HCT116 (cell line): ENCODE data around the gene KCNB1. TPM values are rescaled to one million over a fixed set of nuclear protein-coding genes. Genes with fewer than 3 reads are reported as not detected.

Experiments used
- ATAC-seq: fragments of 200-7000 bp; cut with Tn5 transposase; 2 replicates; pipeline ENCODE4 v1.9.1; 2020; ENCODE audit warnings: mild to moderate bottlenecking, moderate library complexity
- BruUV-seq: library from RNA; stranded (reverse); fragments of 400-500 nt; replicated peaks from 2 replicates; lab custom pipeline; 2021; lab: Mats Ljungman, UMichigan
- CTCF ChIA-PET: fragments of 300-600 bp; sonication (Branson Sonifier 250); formaldehyde crosslinking; loops from one replicate; lab custom pipeline; 2021; ENCODE audit warnings: antibody characterized with exemption; lab: Charles Lee
- POLR2A ChIA-PET: fragments of 300-600, 350-600 bp; sonication (Branson Sonifier 250); formaldehyde crosslinking; loops from one replicate; lab custom pipeline; 2021; ENCODE audit warnings: antibody characterized with exemption; lab: Charles Lee
- RAD21 ChIA-PET, 2 experiments: fragments of 300-600 bp; sonication (Branson Sonifier 250); formaldehyde crosslinking; loops; one replicate each; lab custom pipeline; 2023; ENCODE audit warnings: low total read pairs in 2 of 2; ENCODE audit not compliant: uncharacterized antibody in 2 of 2, unreplicated experiment in 2 of 2, low non-redundant PET in 1 of 2; lab: Charles Lee
- DNase-seq: peaks from one replicate; pipeline ENCODE4 v3.0.0-alpha.2; 2010; ENCODE audit warnings: low read depth, low spot score
- H2AFZ ChIP-seq: fragments of 200-600 bp; shearing (Covaris generic), sonication (generic); 2 replicates; pipeline ENCODE4 v1.6.1; 2017; ENCODE audit warnings: low read depth, mixed run types, mixed read lengths, antibody characterized with exemption, low read length; ENCODE audit not compliant: poor library complexity, severe bottlenecking
- H3K27ac ChIP-seq: 2 replicates; pipeline ENCODE4 v1.5.1; 2012; ENCODE audit warnings: low read depth, low read length
- H3K27me3 ChIP-seq: fragments of 200-600 bp; sonication (generic); 2 replicates; pipeline ENCODE4 v1.6.1; 2016; ENCODE audit warnings: mixed run types, low read length, mixed read lengths; ENCODE audit not compliant: insufficient read depth
- H3K36me3 ChIP-seq, 2 experiments: fragments of 200-500 bp in 1 of 2; fragments of 200-600 bp in 1 of 2; sonication (Bioruptor generic) in 1 of 2; sonication (generic) in 1 of 2; 2 replicates each; pipeline versions ENCODE4 v1.5.1 to v1.6.1; 2014 to 2016; ENCODE audit warnings: low read length in 2 of 2, inconsistent platforms in 1 of 2, mixed read lengths in 1 of 2, mixed run types in 1 of 2; ENCODE audit not compliant: insufficient read depth in 2 of 2, control insufficient read depth in 1 of 2
- H3K4me1 ChIP-seq, 2 experiments: fragments of 200-600 bp in 1 of 2; sonication (generic) in 1 of 2; 2 replicates each; pipeline versions ENCODE4 v1.5.1 to v1.6.1; 2012 to 2017; ENCODE audit warnings: low read length in 2 of 2, inconsistent platforms in 1 of 2, mild to moderate bottlenecking in 1 of 2, mixed read lengths in 1 of 2, mixed run types in 1 of 2, moderate library complexity in 1 of 2; ENCODE audit not compliant: insufficient read depth in 2 of 2, control insufficient read depth in 1 of 2
- H3K4me2 ChIP-seq: fragments of 200-600 bp; sonication (generic); 2 replicates; pipeline ENCODE4 v1.6.1; 2017; ENCODE audit warnings: mixed run types, low read length, mixed read lengths
- H3K4me3 ChIP-seq, 2 experiments: fragments of 200-600 bp in 1 of 2; sonication (generic) in 1 of 2; replicated peaks in 1 of 2; 2 replicates each; pipeline ENCODE4 v1.5.1; 2011 to 2016; ENCODE audit warnings: low read length in 2 of 2, control low read depth in 1 of 2, low read depth in 1 of 2, mild to moderate bottlenecking in 1 of 2, mixed read lengths in 1 of 2, mixed run types in 1 of 2
- H3K79me2 ChIP-seq: fragments of 200-600 bp; sonication (generic); 2 replicates; pipeline ENCODE4 v1.6.1; 2017; ENCODE audit warnings: mild to moderate bottlenecking, mixed run types, low read length, moderate library complexity, mixed read lengths; ENCODE audit not compliant: insufficient read depth
- H3K9ac ChIP-seq: fragments of 200-600 bp; sonication (generic); 2 replicates; pipeline ENCODE4 v1.6.1; 2016; ENCODE audit warnings: low read length, mixed read lengths
- H3K9me2 ChIP-seq: fragments of 200-600 bp; sonication (generic), shearing (Covaris generic); 2 replicates; pipeline ENCODE4 v1.6.1; 2017; ENCODE audit warnings: mixed run types, mild to moderate bottlenecking, moderate library complexity; ENCODE audit not compliant: insufficient read depth
- H3K9me3 ChIP-seq, 2 experiments: fragments of 200-500 bp in 1 of 2; fragments of 200-600 bp in 1 of 2; sonication (Bioruptor generic) in 1 of 2; sonication (generic) in 1 of 2; 2 replicates each; pipeline ENCODE4 v1.6.1; 2014 to 2017; ENCODE audit warnings: low read length in 2 of 2, mixed read lengths in 2 of 2, inconsistent platforms in 1 of 2, low read depth in 1 of 2, mild to moderate bottlenecking in 1 of 2, mixed run types in 1 of 2, moderate library complexity in 1 of 2; ENCODE audit not compliant: control insufficient read depth in 1 of 2, insufficient read depth in 1 of 2
- H4K20me1 ChIP-seq: fragments of 200-600 bp; sonication (generic), shearing (Covaris generic); 2 replicates; pipeline ENCODE4 v1.6.1; 2017; ENCODE audit warnings: mixed run types, mild to moderate bottlenecking, moderate library complexity; ENCODE audit not compliant: insufficient read depth
- CBX3 ChIP-seq: IDR thresholded peaks from 2 replicates; pipeline ENCODE4 v1.6.1; 2012; ENCODE audit warnings: low read depth
- EGR1 ChIP-seq: IDR thresholded peaks from 2 replicates; pipeline ENCODE4 v1.6.1; 2012; ENCODE audit warnings: low read depth
- ELF1 ChIP-seq: IDR thresholded peaks from 2 replicates; pipeline ENCODE4 v1.6.1; 2012; ENCODE audit warnings: low read depth, borderline replicate concordance
- EZH2phosphoT487 ChIP-seq: fragments of 200-600 bp; IDR thresholded peaks from 2 replicates; pipeline ENCODE4 v1.6.1; 2018; ENCODE audit warnings: antibody characterized with exemption, borderline replicate concordance
- POLR2A ChIP-seq: IDR thresholded peaks from 2 replicates; pipeline ENCODE4 v1.7.0; 2011; ENCODE audit warnings: borderline replicate concordance; ENCODE audit not compliant: insufficient read depth, insufficient read length; ENCODE audit errors: extremely low read depth
- POLR2AphosphoS5 ChIP-seq: IDR thresholded peaks from 2 replicates; pipeline ENCODE4 v1.6.1; 2011; ENCODE audit warnings: mild to moderate bottlenecking, low read depth, low read length, moderate library complexity
- RAD21 ChIP-seq: IDR thresholded peaks from 2 replicates; pipeline ENCODE4 v1.6.1; 2012; ENCODE audit warnings: low read depth, mild to moderate bottlenecking
- TCF7L2 ChIP-seq: IDR thresholded peaks from 2 replicates; pipeline ENCODE4 v1.7.0; 2011; ENCODE audit warnings: borderline replicate concordance, inconsistent platforms; ENCODE audit not compliant: insufficient read depth, insufficient read length; ENCODE audit errors: extremely low read depth
- ZNF274 ChIP-seq: fragments of 200-500 bp; sonication (Bioruptor generic); IDR thresholded peaks from 2 replicates; pipeline ENCODE4 v1.6.1; 2014; ENCODE audit warnings: mild to moderate bottlenecking, low read depth, low read length, inconsistent platforms
- intact Hi-C: fragments of 100-400 bp; cut with micrococcal nuclease; formaldehyde crosslinking; loops from 2 replicates; pipeline ENCODE4 v1.10.0; 2022
- total RNA-seq: library from RNA; stranded (reverse); gene quantifications from one replicate; pipeline ENCODE4 v1.2.1, GENCODE V29; 2021; ENCODE audit not compliant: unreplicated experiment
- TF ChIP-seq, protein P1 (sequence below): IDR thresholded peaks from 2 replicates; pipeline ENCODE4 v1.6.1; 2012
- TF ChIP-seq, protein P2 (sequence below): IDR thresholded peaks from 2 replicates; pipeline ENCODE4 v1.6.1; 2012
- TF ChIP-seq, protein P3 (sequence below), 3 experiments: fragments of 200-600 bp in 1 of 3; sonication (generic) in 1 of 3; IDR thresholded peaks in 2 of 3; conservative IDR thresholded peaks in 1 of 3; 2 replicates each; pipeline ENCODE4 v1.5.1; 2012 to 2017; ENCODE audit warnings: low read depth in 2 of 3, low read length in 2 of 3, antibody characterized with exemption in 1 of 3, borderline replicate concordance in 1 of 3, control low read depth in 1 of 3, mild to moderate bottlenecking in 1 of 3, mixed read lengths in 1 of 3, mixed run types in 1 of 3, moderate library complexity in 1 of 3; ENCODE audit not compliant: insufficient read depth in 1 of 3
- TF ChIP-seq, protein P4 (sequence below): IDR thresholded peaks from 2 replicates; pipeline ENCODE4 v1.6.1; 2011; ENCODE audit warnings: mild to moderate bottlenecking, low read length, moderate library complexity; ENCODE audit not compliant: insufficient replicate concordance; ENCODE audit errors: extremely low read depth

The KCNB1 gene
- total RNA-seq, 1 experiment from 2014 or later = 0.79 TPM

DNA sequence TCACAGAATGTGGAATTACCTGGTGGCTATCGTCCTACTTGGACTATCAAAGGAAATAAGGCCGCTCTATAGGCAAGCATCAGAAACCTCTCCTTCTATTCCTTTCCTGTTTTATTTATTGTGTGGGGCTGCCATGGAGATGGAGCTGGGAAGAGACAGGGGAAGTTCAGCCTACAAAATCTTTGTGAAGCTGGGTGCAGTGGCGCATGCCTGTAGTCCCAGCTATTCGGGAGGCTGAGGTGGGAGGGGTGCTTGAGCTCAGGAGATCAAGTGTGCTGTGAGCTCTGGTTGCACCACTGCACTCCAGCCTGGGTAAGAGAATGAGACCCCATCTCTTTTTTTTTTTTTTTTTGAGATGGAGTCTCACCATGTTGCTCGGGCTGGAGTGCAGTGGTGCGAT lies 60.3 kb downstream of the KCNB1 start:
- no peaks in the 10 kb centered on the region for H3K9me2 ChIP-seq
- DNase-seq (no peak), ATAC-seq (no peak)
- ChIA-PET POLR2A (no interaction called here), RAD21 (interaction anchor here in 1 of 2 experiments (0.6 kb wide), 1 partner anchor 26 kb away, joined by 3 read pairs; no protein-coding TSS in a partner anchor), CTCF (no interaction called here)
- H3K4me1 ChIP-seq = no peaks in the 10 kb centered on the region
- H3K4me2 ChIP-seq = no peak overlapping the region
- H3K27me3 ChIP-seq = 0 out of 2 replicates have a peak, but pooled peaks cover 5% of the 10 kb centered on the region
- H3K4me3 ChIP-seq = no peak overlapping the region
- H3K9me3 ChIP-seq = no peaks in the 10 kb centered on the region
- H2AFZ ChIP-seq = no peak overlapping the region
- H3K36me3 ChIP-seq = no peaks in the 10 kb centered on the region
- no peak overlapping the region for H3K27ac ChIP-seq
- H4K20me1 ChIP-seq = no peaks in the 10 kb centered on the region
- no TSS peak for BruUV-seq
- no peaks in the 10 kb centered on the region for H3K79me2 ChIP-seq
- intact Hi-C loops = no loop called here
- H3K9ac ChIP-seq = no peak overlapping the region
- TF ChIP-seq, protein P1, sequence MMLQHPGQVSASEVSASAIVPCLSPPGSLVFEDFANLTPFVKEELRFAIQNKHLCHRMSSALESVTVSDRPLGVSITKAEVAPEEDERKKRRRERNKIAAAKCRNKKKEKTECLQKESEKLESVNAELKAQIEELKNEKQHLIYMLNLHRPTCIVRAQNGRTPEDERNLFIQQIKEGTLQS = no peak
- TF ChIP-seq POLR2A = no peak

DNA sequence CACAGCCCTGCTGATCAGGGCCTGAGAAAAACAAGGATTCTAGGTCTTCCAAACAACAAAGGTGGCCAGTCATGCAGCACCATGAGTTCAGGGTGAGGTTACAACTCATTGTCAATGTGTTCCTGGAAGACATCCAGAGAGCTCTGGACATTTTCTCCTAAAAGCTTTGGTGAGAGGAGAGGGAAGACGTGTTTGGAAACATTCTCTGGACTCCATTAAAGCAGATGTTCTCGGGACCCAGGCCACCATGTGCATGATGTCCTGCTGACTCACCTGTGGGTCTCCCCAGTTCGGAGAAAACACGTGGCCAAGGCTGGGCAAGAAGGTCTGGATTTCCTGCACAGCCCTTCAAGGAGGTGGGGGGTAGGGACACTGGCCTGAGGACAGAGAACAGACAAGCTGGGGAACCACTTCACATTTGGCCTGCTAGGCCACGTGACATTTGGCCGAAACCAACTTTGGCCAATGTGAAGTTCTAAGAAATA lies 61.6 kb downstream of the KCNB1 start:
- Histone ChIP-seq H3K4me2 (no peak overlapping the region), H2AFZ (no peak overlapping the region), H3K4me3 (no peak overlapping the region), H3K4me1 (no peaks in the 10 kb centered on the region), H4K20me1 (no peaks in the 10 kb centered on the region), H3K27ac (no peak overlapping the region), H3K79me2 (no peaks in the 10 kb centered on the region), H3K27me3 (0 out of 2 replicates have a peak, but pooled peaks cover 5% of the 10 kb centered on the region), H3K9me3 (no peaks in the 10 kb centered on the region), H3K36me3 (no peaks in the 10 kb centered on the region), H3K9ac (no peak overlapping the region), H3K9me2 (no peaks in the 10 kb centered on the region)
- DNase-seq = no peak
- intact Hi-C loops = no loop called here
- ChIA-PET POLR2A (no interaction called here), CTCF (no interaction called here), RAD21 (no interaction called here)
- ATAC-seq = no peak
- TF ChIP-seq CBX3 (no peak), ZNF274 (no peak), EZH2phosphoT487 (no peak), RAD21 (no peak), POLR2AphosphoS5 (no peak), POLR2A (no peak), ELF1 (no peak), EGR1 (no peak), TCF7L2 (no peak)
- TF ChIP-seq, protein P2, sequence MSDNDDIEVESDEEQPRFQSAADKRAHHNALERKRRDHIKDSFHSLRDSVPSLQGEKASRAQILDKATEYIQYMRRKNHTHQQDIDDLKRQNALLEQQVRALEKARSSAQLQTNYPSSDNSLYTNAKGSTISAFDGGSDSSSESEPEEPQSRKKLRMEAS = no peak
- TF ChIP-seq, protein P3, sequence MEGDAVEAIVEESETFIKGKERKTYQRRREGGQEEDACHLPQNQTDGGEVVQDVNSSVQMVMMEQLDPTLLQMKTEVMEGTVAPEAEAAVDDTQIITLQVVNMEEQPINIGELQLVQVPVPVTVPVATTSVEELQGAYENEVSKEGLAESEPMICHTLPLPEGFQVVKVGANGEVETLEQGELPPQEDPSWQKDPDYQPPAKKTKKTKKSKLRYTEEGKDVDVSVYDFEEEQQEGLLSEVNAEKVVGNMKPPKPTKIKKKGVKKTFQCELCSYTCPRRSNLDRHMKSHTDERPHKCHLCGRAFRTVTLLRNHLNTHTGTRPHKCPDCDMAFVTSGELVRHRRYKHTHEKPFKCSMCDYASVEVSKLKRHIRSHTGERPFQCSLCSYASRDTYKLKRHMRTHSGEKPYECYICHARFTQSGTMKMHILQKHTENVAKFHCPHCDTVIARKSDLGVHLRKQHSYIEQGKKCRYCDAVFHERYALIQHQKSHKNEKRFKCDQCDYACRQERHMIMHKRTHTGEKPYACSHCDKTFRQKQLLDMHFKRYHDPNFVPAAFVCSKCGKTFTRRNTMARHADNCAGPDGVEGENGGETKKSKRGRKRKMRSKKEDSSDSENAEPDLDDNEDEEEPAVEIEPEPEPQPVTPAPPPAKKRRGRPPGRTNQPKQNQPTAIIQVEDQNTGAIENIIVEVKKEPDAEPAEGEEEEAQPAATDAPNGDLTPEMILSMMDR (IDR thresholded peaks at IDR 0.05 in 2 of 3, conservative IDR thresholded peaks at IDR 0.05 in 1 of 3; ENCODE audit: borderline replicate concordance in 1 of 3, insufficient read depth in 1 of 3, low read depth in 2 of 3, low read length in 2 of 3) = no peak
- TF ChIP-seq, protein P4, sequence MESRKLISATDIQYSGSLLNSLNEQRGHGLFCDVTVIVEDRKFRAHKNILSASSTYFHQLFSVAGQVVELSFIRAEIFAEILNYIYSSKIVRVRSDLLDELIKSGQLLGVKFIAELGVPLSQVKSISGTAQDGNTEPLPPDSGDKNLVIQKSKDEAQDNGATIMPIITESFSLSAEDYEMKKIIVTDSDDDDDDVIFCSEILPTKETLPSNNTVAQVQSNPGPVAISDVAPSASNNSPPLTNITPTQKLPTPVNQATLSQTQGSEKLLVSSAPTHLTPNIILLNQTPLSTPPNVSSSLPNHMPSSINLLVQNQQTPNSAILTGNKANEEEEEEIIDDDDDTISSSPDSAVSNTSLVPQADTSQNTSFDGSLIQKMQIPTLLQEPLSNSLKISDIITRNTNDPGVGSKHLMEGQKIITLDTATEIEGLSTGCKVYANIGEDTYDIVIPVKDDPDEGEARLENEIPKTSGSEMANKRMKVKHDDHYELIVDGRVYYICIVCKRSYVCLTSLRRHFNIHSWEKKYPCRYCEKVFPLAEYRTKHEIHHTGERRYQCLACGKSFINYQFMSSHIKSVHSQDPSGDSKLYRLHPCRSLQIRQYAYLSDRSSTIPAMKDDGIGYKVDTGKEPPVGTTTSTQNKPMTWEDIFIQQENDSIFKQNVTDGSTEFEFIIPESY = no peak
- TF ChIP-seq, protein P1 = no peak
- no TSS peak for BruUV-seq
